ENCODE results near the gene SCAPER. TPM values are rescaled to one million over a fixed set of nuclear protein-coding genes. Genes with fewer than 3 reads are reported as not detected.

SCAPER gene
- total RNA-seq, 1 experiment from 2014 or later = 10.3 TPM

DNA sequence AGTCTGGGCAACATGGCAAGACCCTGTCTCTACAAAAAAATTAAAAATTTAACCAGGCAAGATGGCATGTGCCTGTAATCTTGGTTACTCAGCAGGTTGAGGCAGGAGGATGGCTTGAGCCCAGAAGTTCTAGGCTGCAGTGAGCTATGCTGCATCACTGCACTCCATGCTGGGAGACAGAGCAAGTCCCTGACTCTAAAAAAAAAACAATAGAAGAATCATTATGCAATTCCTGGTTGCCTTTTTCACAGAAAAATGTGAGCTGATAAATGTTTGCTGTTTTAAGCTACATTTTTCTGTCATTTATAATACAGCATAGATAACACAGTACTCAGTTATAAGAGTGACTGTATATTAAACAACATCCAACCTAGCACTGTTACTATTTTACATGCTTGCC, 148.8 kb downstream of the SCAPER start (continued):
- TF ChIP-seq, protein P1, sequence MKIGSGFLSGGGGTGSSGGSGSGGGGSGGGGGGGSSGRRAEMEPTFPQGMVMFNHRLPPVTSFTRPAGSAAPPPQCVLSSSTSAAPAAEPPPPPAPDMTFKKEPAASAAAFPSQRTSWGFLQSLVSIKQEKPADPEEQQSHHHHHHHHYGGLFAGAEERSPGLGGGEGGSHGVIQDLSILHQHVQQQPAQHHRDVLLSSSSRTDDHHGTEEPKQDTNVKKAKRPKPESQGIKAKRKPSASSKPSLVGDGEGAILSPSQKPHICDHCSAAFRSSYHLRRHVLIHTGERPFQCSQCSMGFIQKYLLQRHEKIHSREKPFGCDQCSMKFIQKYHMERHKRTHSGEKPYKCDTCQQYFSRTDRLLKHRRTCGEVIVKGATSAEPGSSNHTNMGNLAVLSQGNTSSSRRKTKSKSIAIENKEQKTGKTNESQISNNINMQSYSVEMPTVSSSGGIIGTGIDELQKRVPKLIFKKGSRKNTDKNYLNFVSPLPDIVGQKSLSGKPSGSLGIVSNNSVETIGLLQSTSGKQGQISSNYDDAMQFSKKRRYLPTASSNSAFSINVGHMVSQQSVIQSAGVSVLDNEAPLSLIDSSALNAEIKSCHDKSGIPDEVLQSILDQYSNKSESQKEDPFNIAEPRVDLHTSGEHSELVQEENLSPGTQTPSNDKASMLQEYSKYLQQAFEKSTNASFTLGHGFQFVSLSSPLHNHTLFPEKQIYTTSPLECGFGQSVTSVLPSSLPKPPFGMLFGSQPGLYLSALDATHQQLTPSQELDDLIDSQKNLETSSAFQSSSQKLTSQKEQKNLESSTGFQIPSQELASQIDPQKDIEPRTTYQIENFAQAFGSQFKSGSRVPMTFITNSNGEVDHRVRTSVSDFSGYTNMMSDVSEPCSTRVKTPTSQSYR (CRISPR knock-in tag; IDR thresholded peaks at IDR 0.05) = no peak
- TF ChIP-seq SMAD3 (CRISPR knock-in tag; IDR thresholded peaks at IDR 0.05; ENCODE audit: borderline replicate concordance) = no peak
- TF ChIP-seq EMX1 (CRISPR knock-in tag; IDR thresholded peaks at IDR 0.05) = no peak
- TF ChIP-seq, protein P2, sequence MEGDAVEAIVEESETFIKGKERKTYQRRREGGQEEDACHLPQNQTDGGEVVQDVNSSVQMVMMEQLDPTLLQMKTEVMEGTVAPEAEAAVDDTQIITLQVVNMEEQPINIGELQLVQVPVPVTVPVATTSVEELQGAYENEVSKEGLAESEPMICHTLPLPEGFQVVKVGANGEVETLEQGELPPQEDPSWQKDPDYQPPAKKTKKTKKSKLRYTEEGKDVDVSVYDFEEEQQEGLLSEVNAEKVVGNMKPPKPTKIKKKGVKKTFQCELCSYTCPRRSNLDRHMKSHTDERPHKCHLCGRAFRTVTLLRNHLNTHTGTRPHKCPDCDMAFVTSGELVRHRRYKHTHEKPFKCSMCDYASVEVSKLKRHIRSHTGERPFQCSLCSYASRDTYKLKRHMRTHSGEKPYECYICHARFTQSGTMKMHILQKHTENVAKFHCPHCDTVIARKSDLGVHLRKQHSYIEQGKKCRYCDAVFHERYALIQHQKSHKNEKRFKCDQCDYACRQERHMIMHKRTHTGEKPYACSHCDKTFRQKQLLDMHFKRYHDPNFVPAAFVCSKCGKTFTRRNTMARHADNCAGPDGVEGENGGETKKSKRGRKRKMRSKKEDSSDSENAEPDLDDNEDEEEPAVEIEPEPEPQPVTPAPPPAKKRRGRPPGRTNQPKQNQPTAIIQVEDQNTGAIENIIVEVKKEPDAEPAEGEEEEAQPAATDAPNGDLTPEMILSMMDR (IDR thresholded peaks at IDR 0.05) = no peak
- no peak for TF ChIP-seq ZNF423 (CRISPR knock-in tag; IDR thresholded peaks at IDR 0.05)

DNA sequence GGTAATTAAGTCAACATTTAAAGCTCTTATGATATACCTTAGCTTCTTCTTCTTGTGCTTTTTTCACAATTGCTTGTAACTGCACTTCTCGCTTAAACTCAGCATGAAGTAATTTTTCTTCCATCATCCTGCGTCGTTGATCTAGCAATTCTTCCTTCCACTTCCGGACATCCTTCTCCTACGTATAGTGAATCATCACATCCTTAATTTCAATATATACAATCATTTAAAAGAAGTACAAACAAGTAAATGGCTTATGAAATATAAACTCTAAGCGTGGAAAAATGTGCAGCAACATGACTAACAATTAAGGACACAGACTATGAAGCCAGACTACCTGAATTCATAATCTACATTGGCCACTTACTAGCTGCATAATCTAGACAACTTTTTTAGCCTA, 151.4 kb downstream of the SCAPER start:
- no peak overlapping the region for H3K27ac Mint-ChIP-seq
- H3K9me3 Mint-ChIP-seq = no peaks in the 10 kb centered on the region
- ATAC-seq = no peak
- TF ChIP-seq MXD4 (CRISPR knock-in tag; IDR thresholded peaks at IDR 0.05; ENCODE audit: borderline replicate concordance) (no peak), TP53 (CRISPR knock-in tag; IDR thresholded peaks at IDR 0.05) (no peak)
- H3K4me3 Mint-ChIP-seq = no peak overlapping the region
- no peaks in the 10 kb centered on the region for H3K27me3 Mint-ChIP-seq (ENCODE audit: low read depth)
- no peaks in the 10 kb centered on the region for H3K36me3 Mint-ChIP-seq
- no peak for DNase-seq (ENCODE audit: low spot score)
- ChIA-PET CTCF (no interaction called here), POLR2A (no interaction called here)
- no peaks in the 10 kb centered on the region for H3K4me1 Mint-ChIP-seq

DNA sequence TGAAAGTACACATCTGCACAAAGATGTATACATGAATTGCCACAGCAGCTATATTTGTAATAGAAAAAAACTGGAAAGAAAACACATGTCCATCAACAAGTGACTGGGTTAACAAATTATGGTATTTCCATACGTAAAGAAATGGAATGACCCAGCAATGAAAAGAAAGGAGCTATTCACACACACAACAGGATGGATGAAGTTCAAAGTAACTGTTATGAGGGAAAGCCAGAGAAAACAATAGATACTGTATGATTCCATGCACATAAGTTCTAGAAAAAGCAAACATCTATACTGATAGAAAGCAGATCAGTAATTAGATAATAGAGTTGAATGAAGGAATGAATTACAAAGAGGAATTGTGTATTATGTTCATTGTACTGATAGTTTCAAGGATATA, 152.0 kb downstream of the SCAPER start:
- H3K27ac Mint-ChIP-seq = no peak overlapping the region
- H3K36me3 Mint-ChIP-seq = no peaks in the 10 kb centered on the region
- H3K4me1 Mint-ChIP-seq = no peaks in the 10 kb centered on the region
- no peak for ATAC-seq
- H3K4me3 Mint-ChIP-seq = no peak overlapping the region
- H3K27me3 Mint-ChIP-seq (ENCODE audit: low read depth) = no peaks in the 10 kb centered on the region
- H3K9me3 Mint-ChIP-seq = no peaks in the 10 kb centered on the region
- CTCF ChIA-PET = no interaction called here
- POLR2A ChIA-PET = no interaction called here
- TF ChIP-seq SOX15 (CRISPR knock-in tag; IDR thresholded peaks at IDR 0.05) (no peak), JUN (CRISPR knock-in tag; IDR thresholded peaks at IDR 0.05) (no peak), ZNF232 (CRISPR knock-in tag; IDR thresholded peaks at IDR 0.05) (no peak), NFATC4 (CRISPR knock-in tag; IDR thresholded peaks at IDR 0.05) (no peak), ZNF317 (CRISPR knock-in tag; IDR thresholded peaks at IDR 0.05; ENCODE audit: borderline replicate concordance, low read depth) (no peak)
- TF ChIP-seq, protein P3, sequence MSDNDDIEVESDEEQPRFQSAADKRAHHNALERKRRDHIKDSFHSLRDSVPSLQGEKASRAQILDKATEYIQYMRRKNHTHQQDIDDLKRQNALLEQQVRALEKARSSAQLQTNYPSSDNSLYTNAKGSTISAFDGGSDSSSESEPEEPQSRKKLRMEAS (CRISPR knock-in tag; IDR thresholded peaks at IDR 0.05) = no peak
- TF ChIP-seq, protein P4, sequence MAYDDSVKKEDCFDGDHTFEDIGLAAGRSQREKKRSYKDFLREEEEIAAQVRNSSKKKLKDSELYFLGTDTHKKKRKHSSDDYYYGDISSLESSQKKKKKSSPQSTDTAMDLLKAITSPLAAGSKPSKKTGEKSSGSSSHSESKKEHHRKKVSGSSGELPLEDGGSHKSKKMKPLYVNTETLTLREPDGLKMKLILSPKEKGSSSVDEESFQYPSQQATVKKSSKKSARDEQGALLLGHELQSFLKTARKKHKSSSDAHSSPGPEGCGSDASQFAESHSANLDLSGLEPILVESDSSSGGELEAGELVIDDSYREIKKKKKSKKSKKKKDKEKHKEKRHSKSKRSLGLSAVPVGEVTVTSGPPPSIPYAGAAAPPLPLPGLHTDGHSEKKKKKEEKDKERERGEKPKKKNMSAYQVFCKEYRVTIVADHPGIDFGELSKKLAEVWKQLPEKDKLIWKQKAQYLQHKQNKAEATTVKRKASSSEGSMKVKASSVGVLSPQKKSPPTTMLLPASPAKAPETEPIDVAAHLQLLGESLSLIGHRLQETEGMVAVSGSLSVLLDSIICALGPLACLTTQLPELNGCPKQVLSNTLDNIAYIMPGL (CRISPR knock-in tag; IDR thresholded peaks at IDR 0.05) = no peak
- TF ChIP-seq, protein P5, sequence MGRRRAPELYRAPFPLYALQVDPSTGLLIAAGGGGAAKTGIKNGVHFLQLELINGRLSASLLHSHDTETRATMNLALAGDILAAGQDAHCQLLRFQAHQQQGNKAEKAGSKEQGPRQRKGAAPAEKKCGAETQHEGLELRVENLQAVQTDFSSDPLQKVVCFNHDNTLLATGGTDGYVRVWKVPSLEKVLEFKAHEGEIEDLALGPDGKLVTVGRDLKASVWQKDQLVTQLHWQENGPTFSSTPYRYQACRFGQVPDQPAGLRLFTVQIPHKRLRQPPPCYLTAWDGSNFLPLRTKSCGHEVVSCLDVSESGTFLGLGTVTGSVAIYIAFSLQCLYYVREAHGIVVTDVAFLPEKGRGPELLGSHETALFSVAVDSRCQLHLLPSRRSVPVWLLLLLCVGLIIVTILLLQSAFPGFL (CRISPR knock-in tag; IDR thresholded peaks at IDR 0.05; ENCODE audit: borderline replicate concordance) = no peak
- no peak for DNase-seq (ENCODE audit: low spot score)

All from WTC11 (cell line).